ENCODE data around the gene ANKRD27.

- TF ChIP-seq CTCF (IDR thresholded peaks at IDR 0.05) (no peak), EZH2 (IDR thresholded peaks at IDR 0.05; ENCODE audit: borderline replicate concordance, insufficient read depth, low read depth, low read length, poor library complexity, severe bottlenecking) (no peak)
Measured at GRCh38 chr19:32717496-32717895, 42.5 kb upstream of the ANKRD27 start.
